Measurements from ENCODE around the gene ELOVL1. TPM values are rescaled to one million over a fixed set of nuclear protein-coding genes. Genes with fewer than 3 reads are reported as not detected.

ELOVL1 gene
- total RNA-seq, 1 experiment from 2014 or later, result 128 TPM

DNA sequence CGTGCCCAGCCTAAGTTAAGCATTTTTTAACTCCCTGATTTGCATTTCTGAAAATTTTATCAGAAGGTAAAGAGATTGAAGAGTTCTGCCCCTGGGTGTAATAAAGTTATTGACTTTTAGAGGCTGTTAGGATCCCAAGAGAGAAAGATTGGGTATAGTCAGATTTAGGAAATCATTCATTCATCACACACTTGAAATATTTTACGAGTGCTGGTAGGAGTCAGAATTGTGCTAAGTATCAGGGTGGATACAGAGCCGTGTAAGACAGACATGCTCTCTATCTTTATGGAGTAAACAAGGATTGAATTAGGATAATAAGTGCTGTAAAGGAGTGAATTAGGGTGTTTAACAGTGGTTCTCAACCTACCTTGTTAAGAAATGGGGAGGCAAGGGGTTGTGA is 24.9 kb upstream of the ELOVL1 start:
- H3K9me3 ChIP-seq (ENCODE audit: low read length), result no peaks in the 10 kb centered on the region
- POLR2A ChIA-PET (ENCODE audit: unreplicated experiment), result no interaction called here
- no peak for ATAC-seq
- TF ChIP-seq CTCF (conservative IDR thresholded peaks at IDR 0.05; ENCODE audit: low read depth, low read length) (no peak), EZH2 (IDR thresholded peaks at IDR 0.05; ENCODE audit: low read length, unreplicated experiment) (no peak), EZH2phosphoT487 (IDR thresholded peaks at IDR 0.05; ENCODE audit: borderline replicate concordance, low read length) (no peak)
- H3K36me3 ChIP-seq (ENCODE audit: low read depth, low read length), result peaks cover under 1% of the 10 kb centered on the region; the same call in 1 of the 2 replicates
- no peaks in the 10 kb centered on the region for H3K27me3 ChIP-seq (ENCODE audit: low read length)
- no peak overlapping the region for H3K27ac ChIP-seq (ENCODE audit: low read length)
- peaks cover 44% of the 10 kb centered on the region for H3K79me2 ChIP-seq (ENCODE audit: low read length)
- peaks cover 4% of the 10 kb centered on the region for H3F3A ChIP-seq (ENCODE audit: low read length, unreplicated experiment)
- H3K4me3 ChIP-seq (ENCODE audit: low read length), result no peak overlapping the region
- no TSS peak for BruUV-seq (replicated peaks)
- intact Hi-C loops (cut with micrococcal nuclease), result no loop called here
- CTCF ChIA-PET, result no interaction called here
- no peak for DNase-seq
- H3K9ac ChIP-seq (ENCODE audit: low read length), result no peak overlapping the region
- H2AFZ ChIP-seq (ENCODE audit: low read length), result no peak overlapping the region
- H4K20me1 ChIP-seq (ENCODE audit: low read length), result peaks cover 3% of the 10 kb centered on the region; the same call in 1 of the 2 replicates
- H3K4me1 ChIP-seq (ENCODE audit: insufficient read depth, low read length), result peaks cover 42% of the 10 kb centered on the region
- no peaks in the 10 kb centered on the region for H3K9me2 ChIP-seq (replicated peaks; ENCODE audit: low read length)
- no peak overlapping the region for H3K4me2 ChIP-seq (ENCODE audit: low read length)

- peak within 1 kb of the TSS; percentile 87 for H3K4me2 ChIP-seq (ENCODE audit: low read length)
- intact Hi-C loops (cut with micrococcal nuclease), result loop anchor here (1.0 kb wide), 1 partner anchor 40 kb away; no protein-coding TSS in a partner anchor
- no peaks in the 10 kb centered on the region for H3K9me3 ChIP-seq (ENCODE audit: low read length)
- TSS peak; percentile 59 for BruUV-seq (replicated peaks)
- peak within 1 kb of the TSS; percentile 59 for H3K27ac ChIP-seq (ENCODE audit: low read length)
- H4K20me1 ChIP-seq (ENCODE audit: low read length), result peaks cover 7% of the 10 kb centered on the region; the same call in 1 of the 2 replicates
- H3K79me2 ChIP-seq (ENCODE audit: low read length), result peaks cover 48% of the 10 kb centered on the region
- no peaks in the 10 kb centered on the region for H3K9me2 ChIP-seq (replicated peaks; ENCODE audit: low read length)
- TF ChIP-seq EZH2phosphoT487 (IDR thresholded peaks at IDR 0.05; ENCODE audit: borderline replicate concordance, low read length) (no peak), CTCF (conservative IDR thresholded peaks at IDR 0.05; ENCODE audit: low read depth, low read length) (no peak), EZH2 (IDR thresholded peaks at IDR 0.05; ENCODE audit: low read length, unreplicated experiment) (no peak)
- peak within 1 kb of the TSS; percentile 87 for H3K4me3 ChIP-seq (ENCODE audit: low read length)
- POLR2A ChIA-PET (ENCODE audit: unreplicated experiment), result no interaction called here
- H3F3A ChIP-seq (ENCODE audit: low read length, unreplicated experiment), result no peaks in the 10 kb centered on the region
- H3K36me3 ChIP-seq (ENCODE audit: low read depth, low read length), result peaks cover 30% of the 10 kb centered on the region
- CTCF ChIA-PET, result no interaction called here
- peaks cover 22% of the 10 kb centered on the region for H3K4me1 ChIP-seq (ENCODE audit: insufficient read depth, low read length)
- ATAC-seq (peak; percentile 94), DNase-seq (peak; percentile 95)
- H3K9ac ChIP-seq (ENCODE audit: low read length), result peak within 1 kb of the TSS; percentile 84
- H3K27me3 ChIP-seq (ENCODE audit: low read length), result no peaks in the 10 kb centered on the region
- H2AFZ ChIP-seq (ENCODE audit: low read length), result peak within 1 kb of the TSS; percentile 92
These were observed 21.8 kb upstream of the ELOVL1 start, which contains the start of the genes MED8 and SZT2 for GRCh38 chr1:43389326-43390313. MED8 (minus strand) TSS chr1:43389800; CDS start chr1:43389764, 36 bp downstream. SZT2 (plus strand) TSS chr1:43389899; CDS start chr1:43389969, 70 bp downstream.
